ENCODE results near the gene ANAPC10. TPM values are rescaled to one million over a fixed set of nuclear protein-coding genes. Genes with fewer than 3 reads are reported as not detected.

Gene ANAPC10
- total RNA-seq, 6 experiments from 2014 or later, result 6.0 to 13.0 (median 8.3) TPM

GRCh38 chr4:144948009-144948408 lies 150.0 kb downstream of the ANAPC10 start:
- Histone ChIP-seq H3K4me3 (no peak overlapping the region), H3K36me3 (no peaks in the 10 kb centered on the region), H3K27ac (no peak overlapping the region), H3K27me3 (no peaks in the 10 kb centered on the region), H3K4me1 (no peaks in the 10 kb centered on the region), H3K9me3 (no peaks in the 10 kb centered on the region)
- 69% methylated on average over 2 of the region's 2 CpGs for WGBS (ENCODE audit: insufficient coverage, low coverage, low lambda C conversion rate, missing lambda C conversion rate)
- TF ChIP-seq CTCF (IDR thresholded peaks at IDR 0.05), result no peak
- ATAC-seq (no peak), DNase-seq (no peak)
- intact Hi-C loops (cut with DNase I), result no loop called here

Other genes starting within 250 kb of the ANAPC10 start
- 10 to 100 TPM; 14.4 to 57.7 (median 28.9) TPM for gene ABCE1, start 115 bp upstream of the ANAPC10 start, total RNA-seq
- gene OTUD4, start 82.4 kb upstream of the ANAPC10 start, total RNA-seq, result 10 to 100 TPM; 13.8 to 25.6 (median 20.2) TPM

Data from right lobe of liver (tissue), 6 donors.